ENCODE measurements around the gene SLC2A4RG.

SLC2A4RG gene

DNA sequence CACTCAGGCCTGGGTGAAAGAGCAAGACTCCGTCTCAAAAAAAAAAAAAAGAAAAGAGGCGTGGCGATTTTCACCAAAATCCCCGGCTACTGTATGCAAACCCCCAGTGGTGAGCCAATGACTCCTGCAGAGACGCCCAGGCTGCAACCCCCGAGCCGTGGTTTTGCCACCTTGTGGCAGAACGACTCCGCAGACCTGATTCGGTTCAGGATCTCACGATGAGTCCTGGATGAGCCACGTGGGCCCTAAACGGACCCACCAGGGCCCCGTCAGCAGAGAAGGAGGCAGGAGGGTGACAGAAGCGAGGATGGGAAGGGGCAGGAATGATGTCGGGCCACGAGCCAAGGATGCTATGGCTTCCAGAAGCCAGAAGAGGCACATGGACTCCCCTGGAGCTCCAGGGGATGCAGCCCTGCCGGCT is 42.5 kb downstream of the SLC2A4RG start:
- DNase-seq: no peak

DNA sequence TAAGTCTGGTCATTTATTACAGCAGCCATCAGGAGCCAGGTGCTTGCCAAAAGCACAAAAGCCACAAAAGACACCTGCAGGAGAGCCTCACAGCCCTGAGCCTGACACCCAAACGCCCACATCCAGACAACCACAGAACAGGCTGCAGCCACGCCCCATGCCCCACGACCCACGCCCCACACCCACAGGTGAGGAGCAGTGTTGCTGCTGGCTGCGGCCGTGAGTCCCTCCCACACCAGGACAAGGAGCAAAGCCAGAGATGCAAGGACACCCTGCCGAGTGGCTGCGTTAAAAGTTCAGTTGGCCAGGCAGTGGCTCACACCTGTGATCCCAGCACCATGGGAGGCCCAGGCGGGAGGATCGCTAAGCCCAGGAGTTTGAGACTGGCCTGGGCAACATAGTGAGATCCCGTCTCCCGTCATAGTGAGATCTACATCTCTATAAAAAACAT is 43.0 kb downstream of the SLC2A4RG start:
- no peak for DNase-seq

DNA sequence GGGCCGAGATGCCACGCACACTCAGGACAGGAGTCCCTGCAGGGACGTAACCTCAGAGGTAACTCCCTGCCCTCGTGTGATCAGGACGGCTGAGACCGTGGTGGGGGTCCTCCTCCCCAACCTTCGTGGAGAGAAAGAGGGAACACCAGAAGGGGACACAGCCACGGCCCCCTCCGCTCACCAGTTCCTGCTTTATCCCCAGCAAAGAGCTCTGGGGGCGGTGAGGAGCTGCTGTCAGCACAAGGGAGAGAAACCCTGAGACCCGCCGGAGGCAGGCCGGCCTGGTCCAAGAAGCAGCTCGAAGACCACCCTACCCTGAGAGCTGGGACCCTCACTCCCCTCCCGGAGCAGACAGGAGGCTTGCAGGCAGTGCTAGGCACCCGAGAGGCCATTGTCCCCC is 44.4 kb downstream of the SLC2A4RG start:
- DNase-seq: no peak

DNA sequence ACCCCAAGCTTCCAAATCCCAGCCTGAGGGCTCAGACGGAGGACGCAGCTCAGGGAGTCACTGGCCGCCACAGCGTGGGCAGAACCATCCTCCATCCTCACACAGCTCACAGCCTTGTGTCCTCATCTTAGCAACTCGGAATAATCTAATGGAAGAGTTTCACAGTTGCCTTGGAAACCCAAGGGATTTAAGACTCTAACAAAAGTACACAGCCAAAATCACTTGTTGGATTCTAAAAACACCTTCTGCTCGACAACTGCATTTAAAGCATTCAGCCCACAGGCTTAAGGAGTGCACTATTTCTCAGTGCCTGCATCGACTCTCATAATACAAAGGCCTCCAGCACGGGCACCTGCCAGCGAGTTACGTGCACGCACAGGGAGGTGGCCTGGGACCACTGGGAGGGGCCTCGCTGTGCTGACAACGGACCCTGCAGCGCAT is 46.1 kb downstream of the SLC2A4RG start:
- DNase-seq: no peak

DNA sequence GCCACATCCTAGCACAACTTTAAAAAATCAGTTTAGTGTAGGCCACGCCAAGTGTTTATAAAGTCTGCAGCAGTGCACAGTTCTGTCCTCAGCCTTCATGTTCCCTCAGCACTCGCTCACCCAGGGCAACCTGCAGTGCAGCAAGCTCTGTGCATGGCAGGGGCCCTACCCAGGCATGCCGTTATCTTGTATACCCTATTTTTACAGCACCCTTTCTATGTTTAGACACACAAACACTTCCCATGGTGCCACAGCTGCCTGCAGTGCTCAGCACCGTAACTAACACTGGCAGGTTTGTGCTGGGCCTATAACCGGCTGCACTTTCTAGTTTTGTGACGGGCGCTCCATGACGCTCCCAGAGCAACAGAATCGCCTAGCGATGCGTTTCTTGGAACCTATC is 47.7 kb downstream of the SLC2A4RG start:
- DNase-seq: no peak

DNA sequence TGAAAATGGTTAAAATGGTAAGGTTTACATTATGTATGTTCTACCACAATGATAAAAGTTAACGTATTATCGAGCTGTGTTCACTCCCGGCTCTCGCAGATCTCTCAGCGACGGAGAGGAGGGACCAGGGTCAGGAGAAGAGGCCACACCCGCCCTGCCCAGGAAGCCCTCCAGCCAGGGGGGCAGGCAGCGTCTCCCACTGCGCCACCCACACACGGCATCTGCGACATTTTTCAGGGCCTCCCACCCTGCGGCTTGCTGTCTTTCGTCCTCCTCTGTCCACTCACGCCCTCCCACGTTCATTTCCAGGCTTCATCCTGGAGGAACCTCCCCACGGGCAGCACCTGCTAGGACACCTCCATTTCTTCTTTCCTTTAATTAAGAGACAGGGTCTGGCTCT is 48.2 kb downstream of the SLC2A4RG start:
- DNase-seq: no peak

DNA sequence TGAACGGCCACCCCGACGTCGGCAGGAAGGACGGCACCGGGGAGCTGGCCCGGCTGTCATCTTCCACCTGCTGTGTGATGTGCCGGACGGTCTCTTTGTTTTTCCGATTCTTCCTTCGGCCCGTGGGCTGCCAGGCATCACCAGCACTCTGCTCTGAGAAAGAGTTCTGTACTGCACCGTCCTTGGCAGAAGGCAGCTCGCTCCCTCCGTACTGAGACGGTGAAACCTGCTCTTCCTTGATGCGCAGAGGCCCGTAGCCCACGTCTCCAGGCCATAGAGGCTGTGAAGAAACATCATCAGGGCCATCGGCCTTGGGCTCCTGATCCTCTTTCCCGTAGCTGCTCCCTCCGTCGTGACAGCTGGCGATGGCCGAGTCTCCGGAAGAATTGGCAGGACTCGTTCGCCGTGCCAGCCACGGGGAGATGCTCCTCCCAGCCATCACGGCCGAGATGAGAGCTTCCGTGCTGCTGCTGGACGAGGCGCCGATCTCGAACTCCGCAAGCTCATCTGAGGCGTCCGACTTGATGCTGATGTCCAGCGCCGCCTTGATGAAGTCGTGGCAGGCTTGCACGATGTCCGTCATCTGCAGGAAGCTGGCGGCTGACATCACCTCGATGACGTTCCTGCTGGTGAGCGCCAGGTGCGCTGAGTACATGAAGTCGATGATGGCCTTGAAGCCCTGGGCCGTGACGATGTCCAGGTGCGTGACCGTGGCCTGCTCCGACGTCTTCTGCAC is 50.4 kb downstream of the SLC2A4RG start:
- DNase-seq: no peak

DNA sequence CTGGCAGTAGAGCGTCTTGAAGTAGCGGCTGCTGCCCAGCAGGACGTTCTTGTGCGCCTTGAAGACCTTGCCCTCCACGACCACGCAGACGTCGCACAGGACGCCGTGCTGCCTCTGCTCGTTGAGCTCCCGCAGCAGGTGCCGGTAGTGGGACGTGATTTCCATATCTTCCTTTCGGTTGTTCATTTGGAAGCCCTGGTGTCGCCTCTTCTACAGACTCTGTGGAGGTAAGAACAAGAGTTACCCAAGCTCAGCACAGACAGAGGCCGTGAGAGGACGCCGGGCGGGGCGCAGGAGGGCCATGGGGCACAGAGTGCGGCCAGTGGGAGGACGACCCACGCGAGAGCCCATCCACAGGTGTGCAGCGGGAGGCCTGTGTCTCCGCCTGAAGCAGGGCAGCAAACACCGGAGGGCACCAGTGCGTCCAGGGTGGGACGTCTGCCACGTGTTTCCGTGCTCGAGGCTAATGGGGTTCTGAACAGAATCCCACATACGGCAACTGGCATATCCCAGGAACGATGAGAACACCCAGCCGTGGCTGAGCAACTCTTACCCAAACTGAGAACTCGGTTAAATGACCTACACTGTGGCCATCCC is 51.1 kb downstream of the SLC2A4RG start:
- DNase-seq: no peak

DNA sequence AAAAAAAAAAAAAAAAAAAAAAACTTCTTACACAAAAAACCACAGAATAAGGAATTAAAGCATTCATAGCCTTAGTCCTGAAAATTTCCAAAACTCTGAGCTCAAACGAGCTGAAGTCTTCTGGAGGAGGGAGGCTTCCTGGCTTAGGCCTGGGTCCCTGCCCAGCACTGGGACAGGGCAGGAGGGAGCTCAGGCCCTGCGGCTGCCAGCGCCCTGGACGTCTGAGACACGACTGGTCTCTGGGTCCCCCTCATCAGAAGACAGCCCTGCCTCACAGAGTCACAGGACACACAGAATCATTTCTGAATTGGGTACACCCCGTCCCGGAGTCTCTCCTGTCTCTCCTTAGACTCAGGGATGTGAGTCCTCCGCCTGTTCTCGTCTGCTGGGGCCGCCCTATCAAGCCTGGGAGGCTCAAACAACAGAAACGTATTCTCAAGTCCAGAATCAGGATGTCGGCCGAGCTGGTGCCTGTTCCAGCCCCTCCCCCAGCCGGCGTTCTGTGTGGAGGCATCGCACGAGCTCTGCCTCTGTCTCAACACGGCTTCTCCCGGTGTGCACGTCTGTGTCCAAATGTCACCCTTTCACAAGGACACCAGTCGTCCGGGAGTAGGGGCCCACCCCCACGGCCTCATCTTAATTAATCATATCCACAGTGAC is 52.1 kb downstream of the SLC2A4RG start:
- DNase-seq: no peak

DNA sequence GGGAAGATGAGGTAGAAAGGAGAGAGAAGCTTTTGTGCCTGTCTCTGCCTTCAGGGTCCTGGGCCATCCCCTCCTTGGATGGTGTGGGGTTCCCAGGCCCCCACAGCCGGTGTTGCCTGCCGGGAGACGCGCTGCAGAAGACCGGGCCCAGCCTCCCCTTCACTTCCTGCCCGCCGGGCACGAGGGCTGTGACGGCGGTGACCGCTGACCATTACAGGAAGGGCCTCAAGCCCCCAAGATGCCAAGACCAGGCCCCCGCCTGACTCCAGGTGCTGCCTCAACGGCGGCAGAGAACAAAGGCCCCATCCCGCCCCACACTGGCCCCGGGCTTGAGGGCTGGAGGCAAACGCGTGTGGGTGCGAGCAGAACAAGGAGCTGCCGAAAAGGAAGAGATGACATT is 53.3 kb downstream of the SLC2A4RG start:
- no peak for DNase-seq
